IMR-90 (cell line): Measurements from ENCODE around the gene FGD5. TPM values are rescaled to one million over a fixed set of nuclear protein-coding genes. Genes with fewer than 3 reads are reported as not detected.

Source experiments
- ATAC-seq: fragments of 200-7000 bp; cut with Tn5 transposase; 2 replicates; pipeline ENCODE4 v1.9.1; 2020; ENCODE audit warnings: low read depth, mild to moderate bottlenecking, moderate library complexity
- BruUV-seq: library from RNA; stranded (reverse); fragments of 400-500 nt; replicated peaks from 2 replicates; lab custom pipeline; 2021; lab: Mats Ljungman, UMichigan
- CTCF ChIA-PET: fragments of 300-600 bp; formaldehyde crosslinking; extraction: SDS; loops from one replicate; lab custom pipeline; 2021; ENCODE audit warnings: antibody characterized with exemption; lab: Yijun Ruan, JAX
- POLR2A ChIA-PET: fragments of 300-600 bp; sonication (Branson Sonifier 250); formaldehyde crosslinking; loops from one replicate; lab custom pipeline; 2022; ENCODE audit warnings: antibody characterized with exemption; ENCODE audit not compliant: unreplicated experiment; lab: Charles Lee
- DNase-seq: peaks from one replicate; pipeline ENCODE4 v3.0.0; 2013
- H2AFZ ChIP-seq: replicated peaks from 2 replicates; pipeline ENCODE3; 2013; ENCODE audit warnings: low read length, mild to moderate bottlenecking; ENCODE audit not compliant: poor library complexity
- H2AK5ac ChIP-seq: 2 replicates; pipeline ENCODE4 v1.6.1; 2013; ENCODE audit warnings: low read depth, low read length, inconsistent platforms
- H2AK9ac ChIP-seq: replicated peaks from 2 replicates; pipeline ENCODE3; 2013; ENCODE audit warnings: mild to moderate bottlenecking, low read depth, low read length, moderate library complexity; ENCODE audit not compliant: poor library complexity
- H2BK120ac ChIP-seq: 2 replicates; pipeline ENCODE4 v1.6.1; 2013; ENCODE audit warnings: low read depth, low read length, inconsistent platforms
- H2BK15ac ChIP-seq: 3 replicates; pipeline ENCODE4 v1.6.1; 2013; ENCODE audit warnings: low read depth, low read length, inconsistent platforms
- H2BK20ac ChIP-seq: 2 replicates; pipeline ENCODE4 v1.6.1; 2013; ENCODE audit warnings: low read depth, mild to moderate bottlenecking, inconsistent platforms, low read length, moderate library complexity
- H2BK5ac ChIP-seq: 2 replicates; pipeline ENCODE4 v1.6.1; 2013; ENCODE audit warnings: mild to moderate bottlenecking, low read depth, low read length, inconsistent platforms; ENCODE audit not compliant: poor library complexity, severe bottlenecking
- H3K14ac ChIP-seq: replicated peaks from 2 replicates; pipeline ENCODE4 v1.6.1; 2013; ENCODE audit warnings: low read depth, low read length, inconsistent platforms
- H3K18ac ChIP-seq: 2 replicates; pipeline ENCODE4 v1.6.1; 2013; ENCODE audit warnings: low read depth, low read length, control low read depth
- H3K23ac ChIP-seq: 2 replicates; pipeline ENCODE4 v1.6.1; 2013; ENCODE audit warnings: low read depth, low read length, inconsistent platforms
- H3K27ac ChIP-seq: 2 replicates; pipeline ENCODE4 v1.5.1; 2013; ENCODE audit warnings: mild to moderate bottlenecking, control low read depth, low read length; ENCODE audit not compliant: insufficient read depth
- H3K27me3 ChIP-seq: 2 replicates; pipeline ENCODE4 v1.6.1; 2013; ENCODE audit warnings: low read length; ENCODE audit not compliant: control insufficient read depth, insufficient read depth
- H3K36me3 ChIP-seq: 2 replicates; pipeline ENCODE4 v1.6.1; 2013; ENCODE audit warnings: low read length, mixed read lengths; ENCODE audit not compliant: control insufficient read depth, insufficient read depth
- H3K4ac ChIP-seq: 2 replicates; pipeline ENCODE4 v1.6.1; 2013; ENCODE audit warnings: low read depth, low read length, inconsistent platforms
- H3K4me1 ChIP-seq: 2 replicates; pipeline ENCODE4 v1.6.1; 2013; ENCODE audit warnings: low read length, mixed read lengths; ENCODE audit not compliant: control insufficient read depth, insufficient read depth
- H3K4me2 ChIP-seq: 2 replicates; pipeline ENCODE4 v1.6.1; 2013; ENCODE audit warnings: low read depth, mild to moderate bottlenecking, control low read depth, low read length, moderate library complexity
- H3K4me3 ChIP-seq: 2 replicates; pipeline ENCODE4 v1.5.1; 2013; ENCODE audit warnings: low read depth, mild to moderate bottlenecking, control low read depth, low read length, moderate library complexity; ENCODE audit not compliant: insufficient read depth
- H3K56ac ChIP-seq: 2 replicates; pipeline ENCODE4 v1.6.1; 2013; ENCODE audit warnings: low read length, inconsistent platforms; ENCODE audit not compliant: insufficient read depth; ENCODE audit errors: extremely low read depth
- H3K79me1 ChIP-seq, 2 experiments: 2 replicates each; pipeline ENCODE4 v1.6.1; 2013; ENCODE audit warnings: low read length in 2 of 2, inconsistent platforms in 1 of 2, low read depth in 1 of 2
- H3K9ac ChIP-seq: 2 replicates; pipeline ENCODE4 v1.6.1; 2013; ENCODE audit warnings: low read depth, low read length, control low read depth
- H3K9me1 ChIP-seq: 2 replicates; pipeline ENCODE4 v1.6.1; 2013; ENCODE audit warnings: low read length, inconsistent platforms; ENCODE audit not compliant: insufficient read depth
- H3K9me3 ChIP-seq: 2 replicates; pipeline ENCODE4 v1.6.1; 2013; ENCODE audit warnings: low read length; ENCODE audit not compliant: control insufficient read depth, insufficient read depth
- H4K20me1 ChIP-seq: 2 replicates; pipeline ENCODE4 v1.6.1; 2013; ENCODE audit warnings: low read length, inconsistent platforms; ENCODE audit not compliant: insufficient read depth
- H4K5ac ChIP-seq: 2 replicates; pipeline ENCODE4 v1.6.1; 2013; ENCODE audit warnings: mild to moderate bottlenecking, low read depth, low read length, control low read depth
- H4K8ac ChIP-seq, 2 experiments: 2 replicates each; pipeline ENCODE4 v1.6.1; 2013; ENCODE audit warnings: low read depth in 2 of 2, low read length in 2 of 2, control low read depth in 1 of 2, inconsistent platforms in 1 of 2
- H4K91ac ChIP-seq: 2 replicates; pipeline ENCODE4 v1.6.1; 2013; ENCODE audit warnings: low read depth, low read length, inconsistent platforms; ENCODE audit not compliant: insufficient read depth
- BHLHE40 ChIP-seq: fragments of 150-350 bp; IDR thresholded peaks from 2 replicates; pipeline ENCODE4 v1.6.1; 2016; ENCODE audit warnings: mild to moderate bottlenecking, low read depth, low read length
- CEBPB ChIP-seq: IDR thresholded peaks from 2 replicates; pipeline ENCODE4 v1.6.1; 2012; ENCODE audit warnings: low read depth, low read length, improper control_type of control experiment
- CHD1 ChIP-seq: IDR thresholded peaks from 2 replicates; pipeline ENCODE4 v1.6.1; 2012; ENCODE audit warnings: low read depth, low read length, improper control_type of control experiment
- CTCF ChIP-seq: conservative IDR thresholded peaks from 2 replicates; pipeline ENCODE4 v1.5.1; 2012; ENCODE audit warnings: mild to moderate bottlenecking, low read depth, low read length, improper control_type of control experiment
- ELK1 ChIP-seq: fragments of 150-350 bp; IDR thresholded peaks from 2 replicates; pipeline ENCODE4 v1.6.1; 2016; ENCODE audit warnings: low read depth, mild to moderate bottlenecking, low read length, moderate library complexity, borderline replicate concordance
- FOS ChIP-seq: fragments of 150-350 bp; IDR thresholded peaks from 2 replicates; pipeline ENCODE4 v1.6.1; 2016; ENCODE audit warnings: low read depth, low read length
- MAFK ChIP-seq: IDR thresholded peaks from 2 replicates; pipeline ENCODE4 v1.6.1; 2012; ENCODE audit warnings: low read depth, low read length, improper control_type of control experiment
- MAZ ChIP-seq: IDR thresholded peaks from 2 replicates; pipeline ENCODE4 v1.6.1; 2012; ENCODE audit warnings: low read depth, mild to moderate bottlenecking, low read length, improper control_type of control experiment, moderate library complexity, borderline replicate concordance
- MXI1 ChIP-seq: IDR thresholded peaks from 2 replicates; pipeline ENCODE4 v1.6.1; 2012; ENCODE audit warnings: low read depth, mild to moderate bottlenecking, low read length, moderate library complexity, borderline replicate concordance
- NFE2L2 ChIP-seq: fragments of 150-350 bp; IDR thresholded peaks from 2 replicates; pipeline ENCODE4 v1.6.1; 2016; ENCODE audit warnings: low read depth, mild to moderate bottlenecking, low read length
- POLR2A ChIP-seq: IDR thresholded peaks from 2 replicates; pipeline ENCODE4 v1.6.1; 2012; ENCODE audit warnings: mild to moderate bottlenecking, low read depth, low read length
- RAD21 ChIP-seq: IDR thresholded peaks from 2 replicates; pipeline ENCODE4 v1.6.1; 2012; ENCODE audit warnings: low read length, improper control_type of control experiment
- RCOR1 ChIP-seq: IDR thresholded peaks from 2 replicates; pipeline ENCODE4 v1.6.1; 2012; ENCODE audit warnings: mild to moderate bottlenecking, low read length, improper control_type of control experiment; ENCODE audit not compliant: insufficient replicate concordance
- RFX5 ChIP-seq: IDR thresholded peaks from 2 replicates; pipeline ENCODE4 v1.8.0; 2012; ENCODE audit warnings: low read depth, mild to moderate bottlenecking, low read length, moderate library complexity
- SMC3 ChIP-seq: fragments of 150-350 bp; IDR thresholded peaks from 2 replicates; pipeline ENCODE4 v1.6.1; 2016; ENCODE audit warnings: low read depth, mild to moderate bottlenecking, antibody characterized with exemption, low read length, moderate library complexity
- WGBS, 2 experiments: methylation state at CpG; one replicate each; pipeline versions ENCODE4 v1.1.5 to v1.1.7; 2013; ENCODE audit warnings: missing lambda C conversion rate in 2 of 2; ENCODE audit not compliant: insufficient read length in 1 of 2; ENCODE audit errors: extremely low coverage in 2 of 2; 5-methylcytosine and 5-hydroxymethylcytosine counted together
- dilution Hi-C: fragments of 300-500 bp; cut with HindIII; formaldehyde crosslinking; loops from one replicate; pipeline ENCODE4 v1.14.3; 2018; ENCODE audit warnings: low sequenced_read_pairs; ENCODE audit not compliant: unreplicated experiment
- in situ Hi-C: fragments of 300-500 bp; cut with MboI; formaldehyde crosslinking; loops from 3 replicates; pipeline ENCODE4 v1.14.3; 2019; ENCODE audit warnings: low sequenced_read_pairs, inconsistent platforms, mixed read lengths
- intact Hi-C: fragments of 100-400 bp; cut with micrococcal nuclease; formaldehyde crosslinking; loops from 2 replicates; pipeline ENCODE4 v1.10.0; 2022
- polyA plus RNA-seq, 3 experiments: library from polyadenylated mRNA; depleted of rRNA; stranded (reverse); fragments of >200 nt; gene quantifications; 2 replicates each; pipeline ENCODE4 v1.2.3, GENCODE V29; 2012; ENCODE audit warnings: low replicate concordance in 1 of 3
- total RNA-seq: library from RNA; depleted of rRNA; stranded (reverse); fragments of >200 nt; gene quantifications from 2 replicates; pipeline ENCODE4 v1.2.3, GENCODE V29; 2012

Gene FGD5
- total and polyA plus RNA-seq, 2 of the 4 experiments (the other 2 are of a cell fraction): not detected

- no peak overlapping the region for H4K91ac ChIP-seq
- H3K4me3 ChIP-seq: no peak overlapping the region
- H3K18ac ChIP-seq: no peak overlapping the region
- dilution Hi-C loops: no loop called here
- no peak overlapping the region for H2BK15ac ChIP-seq
- no peak for ATAC-seq
- H3K9me3 ChIP-seq: no peaks in the 10 kb centered on the region
- ChIA-PET POLR2A (interaction anchor here (0.6 kb wide), 1 partner anchor 191 kb away, joined by 6 read pairs; no protein-coding TSS in a partner anchor), CTCF (no interaction called here)
- H4K8ac ChIP-seq: no peak overlapping the region
- no peak overlapping the region for H3K4ac ChIP-seq
- in situ Hi-C loops: no loop called here
- H3K9ac ChIP-seq: no peak overlapping the region
- H3K4me1 ChIP-seq: no peaks in the 10 kb centered on the region
- H2AFZ ChIP-seq: no peak overlapping the region
- no TSS peak for BruUV-seq
- no peak overlapping the region for H2BK20ac ChIP-seq
- H2BK120ac ChIP-seq: no peak overlapping the region
- intact Hi-C loops: no loop called here
- H3K14ac ChIP-seq: no peak overlapping the region
- H3K56ac ChIP-seq: no peak overlapping the region
- no peak overlapping the region for H4K5ac ChIP-seq
- H2AK5ac ChIP-seq: no peak overlapping the region
- no peaks in the 10 kb centered on the region for H3K9me1 ChIP-seq
- 63% methylated on average over 7 of the region's 11 CpGs; no CpG with 5 or more reads in 1 of the 2 experiments for WGBS, 2 experiments
- H3K79me1 ChIP-seq: no peaks in the 10 kb centered on the region
- no peak overlapping the region for H2BK5ac ChIP-seq
- H3K36me3 ChIP-seq: no peaks in the 10 kb centered on the region
- H3K4me2 ChIP-seq: no peak overlapping the region
- no peak overlapping the region for H3K23ac ChIP-seq
- H3K27ac ChIP-seq: no peak overlapping the region
- peaks cover 11% of the 10 kb centered on the region; the same call in 1 of the 2 replicates for H3K27me3 ChIP-seq
- no peaks in the 10 kb centered on the region for H4K20me1 ChIP-seq
- H2AK9ac ChIP-seq: no peak overlapping the region
- DNase-seq: no peak
- TF ChIP-seq RAD21 (no peak), ELK1 (no peak), BHLHE40 (no peak), SMC3 (no peak), RCOR1 (no peak), CHD1 (no peak), MXI1 (no peak), POLR2A (no peak), MAZ (no peak), NFE2L2 (no peak), CEBPB (no peak), MAFK (no peak), RFX5 (no peak), CTCF (no peak), FOS (no peak)
Observed at GRCh38 chr3:14769544-14770325, 49.0 kb upstream of the FGD5 start.
